Neural cell (in vitro differentiated cells): ENCODE results near the gene TSPEAR.

Source experiments
- EP300 ChIP-seq: fragments of 450-650 bp; conservative IDR thresholded peaks from 2 replicates; pipeline ENCODE4 v1.6.1; 2014; ENCODE audit warnings: antibody characterized with exemption, mild to moderate bottlenecking, moderate library complexity; ENCODE audit not compliant: poor library complexity, severe bottlenecking
- TAF1 ChIP-seq: IDR thresholded peaks from 2 replicates; pipeline ENCODE4 v1.6.1; 2012; ENCODE audit warnings: low read depth
- TF ChIP-seq, protein P1 (sequence below): fragments of 450-650 bp; IDR thresholded peaks from 2 replicates; pipeline ENCODE4 v1.5.1; 2014; ENCODE audit warnings: antibody characterized with exemption, mild to moderate bottlenecking, moderate library complexity; ENCODE audit not compliant: poor library complexity, severe bottlenecking

DNA sequence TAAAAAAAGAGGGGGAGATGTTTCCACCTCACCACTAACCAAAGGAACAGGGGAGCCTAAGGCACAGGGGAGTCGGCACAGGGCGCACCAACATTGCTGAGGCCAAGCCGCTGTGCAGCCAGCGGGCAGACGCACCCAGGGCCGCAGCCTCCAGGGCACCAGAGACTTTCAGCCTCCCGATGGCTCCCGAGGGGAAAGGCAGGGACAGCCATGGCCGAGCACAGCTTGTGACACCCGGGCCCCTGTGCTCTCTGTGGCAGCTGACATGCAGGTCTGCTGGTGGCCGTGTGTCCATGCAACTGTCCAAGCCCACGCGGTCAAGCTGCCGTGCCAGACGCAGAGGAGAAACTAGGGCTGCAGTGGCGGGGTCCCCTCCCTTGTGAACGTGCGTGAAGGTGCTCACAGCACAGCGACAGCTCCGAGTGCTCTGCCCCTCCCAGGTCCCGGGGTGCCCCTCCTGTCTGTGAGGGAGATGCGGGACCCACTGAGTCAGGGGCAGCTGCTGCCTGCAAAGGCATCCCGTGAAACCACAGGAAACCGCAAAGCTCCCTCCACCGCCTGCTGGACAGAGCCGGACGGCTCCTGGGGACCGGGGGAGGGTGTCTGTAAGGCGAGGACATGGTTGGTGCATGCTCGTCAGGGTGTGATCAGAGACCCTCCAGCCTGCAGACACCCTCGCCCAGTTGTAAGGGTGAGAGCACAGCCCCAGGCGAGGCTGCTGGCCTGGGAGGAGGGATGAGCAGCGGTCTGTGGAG is 62.6 kb downstream of the TSPEAR start:
- TF ChIP-seq, protein P1, sequence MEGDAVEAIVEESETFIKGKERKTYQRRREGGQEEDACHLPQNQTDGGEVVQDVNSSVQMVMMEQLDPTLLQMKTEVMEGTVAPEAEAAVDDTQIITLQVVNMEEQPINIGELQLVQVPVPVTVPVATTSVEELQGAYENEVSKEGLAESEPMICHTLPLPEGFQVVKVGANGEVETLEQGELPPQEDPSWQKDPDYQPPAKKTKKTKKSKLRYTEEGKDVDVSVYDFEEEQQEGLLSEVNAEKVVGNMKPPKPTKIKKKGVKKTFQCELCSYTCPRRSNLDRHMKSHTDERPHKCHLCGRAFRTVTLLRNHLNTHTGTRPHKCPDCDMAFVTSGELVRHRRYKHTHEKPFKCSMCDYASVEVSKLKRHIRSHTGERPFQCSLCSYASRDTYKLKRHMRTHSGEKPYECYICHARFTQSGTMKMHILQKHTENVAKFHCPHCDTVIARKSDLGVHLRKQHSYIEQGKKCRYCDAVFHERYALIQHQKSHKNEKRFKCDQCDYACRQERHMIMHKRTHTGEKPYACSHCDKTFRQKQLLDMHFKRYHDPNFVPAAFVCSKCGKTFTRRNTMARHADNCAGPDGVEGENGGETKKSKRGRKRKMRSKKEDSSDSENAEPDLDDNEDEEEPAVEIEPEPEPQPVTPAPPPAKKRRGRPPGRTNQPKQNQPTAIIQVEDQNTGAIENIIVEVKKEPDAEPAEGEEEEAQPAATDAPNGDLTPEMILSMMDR = no peak
- TF ChIP-seq EP300 = no peak
- no peak for TF ChIP-seq TAF1
